SK-N-MC (cell line): ENCODE results near the gene NCOA6.

Experiments used
- EZH2 ChIP-seq: fragments of 200-600 bp; sonication (generic); IDR thresholded peaks from one replicate; pipeline ENCODE4 v1.6.1; 2017; ENCODE audit warnings: antibody characterized with exemption
- POLR2AphosphoS5 ChIP-seq: IDR thresholded peaks from 2 replicates; pipeline ENCODE4 v1.6.1; 2012; ENCODE audit warnings: mild to moderate bottlenecking, low read depth, low read length, borderline replicate concordance

DNA sequence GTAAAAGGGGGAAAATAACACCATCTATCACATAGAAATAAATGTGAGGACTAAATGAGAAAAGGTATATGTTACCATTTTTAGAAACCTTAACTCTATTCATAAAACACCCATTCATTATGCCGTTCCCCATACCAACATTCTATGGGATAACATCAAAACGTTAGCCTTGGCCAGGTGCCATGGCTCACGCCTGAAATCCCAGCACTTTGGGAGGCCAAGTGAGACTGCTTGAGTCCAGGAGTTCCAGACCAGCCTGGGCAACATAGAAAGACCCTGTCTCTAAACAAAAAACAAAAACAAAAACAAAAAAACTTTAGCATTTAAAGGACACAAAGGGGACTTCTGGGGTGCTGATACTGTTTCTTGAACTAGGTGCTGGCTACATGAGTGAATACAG is 149.9 kb downstream of the NCOA6 start:
- no peak for TF ChIP-seq EZH2
- no peak for TF ChIP-seq POLR2AphosphoS5
